Suprapubic skin (tissue), 4 donors: ENCODE data around the gene PRKN. TPM values are rescaled to one million over a fixed set of nuclear protein-coding genes. Genes with fewer than 3 reads are reported as not detected.
"Not testable (repeated sequence)": the region's sequence is repeated elsewhere in the genome, so short reads cannot be mapped to it uniquely, and the experiment has no call there.

Source experiments
- DNase-seq, 2 donors: peaks; one replicate each; pipeline ENCODE4 v3.0.0-alpha.2; 2019; ENCODE audit warnings: low spot score in 2 of 2
- H3K27ac ChIP-seq: fragments of 200-600 bp; sonication (generic); one replicate; pipeline ENCODE4 v1.5.1; 2019
- H3K27me3 ChIP-seq: fragments of 200-600 bp; sonication (generic); one replicate; pipeline ENCODE4 v1.5.1; 2019
- H3K36me3 ChIP-seq: fragments of 200-600 bp; sonication (generic); one replicate; pipeline ENCODE4 v1.5.1; 2019
- H3K4me1 ChIP-seq: fragments of 200-600 bp; sonication (generic); one replicate; pipeline ENCODE4 v1.5.1; 2019
- H3K4me3 ChIP-seq: fragments of 200-600 bp; sonication (generic); one replicate; pipeline ENCODE4 v1.5.1; 2019; ENCODE audit warnings: mild to moderate bottlenecking
- H3K9me3 ChIP-seq: fragments of 200-600 bp; sonication (generic); one replicate; pipeline ENCODE4 v1.5.1; 2019
- EP300 ChIP-seq: sonication (generic); formaldehyde crosslinking; IDR thresholded peaks from one replicate; pipeline ENCODE4 v1.6.1; 2017; ENCODE audit warnings: antibody characterized with exemption
- POLR2A ChIP-seq, 2 donors: fragments of 450-650 bp; IDR thresholded peaks; one replicate each; pipeline ENCODE4 v1.6.1; 2017; ENCODE audit warnings: antibody characterized with exemption in 2 of 2, mild to moderate bottlenecking in 2 of 2, moderate library complexity in 2 of 2
- POLR2AphosphoS5 ChIP-seq, 3 donors: sonication (generic); formaldehyde crosslinking; IDR thresholded peaks; one replicate each; pipeline ENCODE4 v1.6.1; 2017; ENCODE audit warnings: antibody characterized with exemption in 3 of 3
- WGBS: methylation state at CpG from one replicate; pipeline ENCODE4 v1.1.5; 2018; 5-methylcytosine and 5-hydroxymethylcytosine counted together
- total RNA-seq, 4 donors: library from RNA; depleted of rRNA; stranded (reverse); fragments of >200 nt; gene quantifications; one replicate each; pipeline ENCODE4 v1.1.0, GENCODE V29; 2016
- TF ChIP-seq, protein P1 (sequence below), 2 donors: fragments of 200-600 bp in 1 of 2; fragments of 450-650 bp in 1 of 2; sonication (generic) in 1 of 2; IDR thresholded peaks; one replicate each; pipeline ENCODE4 v1.5.1; 2016 to 2019; ENCODE audit warnings: antibody characterized with exemption in 2 of 2, mild to moderate bottlenecking in 1 of 2, moderate library complexity in 1 of 2

Gene PRKN
- total RNA-seq, 4 donors from 2014 or later, result 7.2 to 22.8 (median 14.4) TPM

GRCh38 chr6:162680367-162680766 lies 47.2 kb downstream of the PRKN start:
- Histone ChIP-seq H3K27me3 (no peaks in the 10 kb centered on the region), H3K4me3 (no peak overlapping the region), H3K27ac (no peak overlapping the region), H3K36me3 (no peaks in the 10 kb centered on the region), H3K9me3 (no peaks in the 10 kb centered on the region), H3K4me1 (peaks cover 14% of the 10 kb centered on the region)
- no peak for TF ChIP-seq EP300
- no peak for TF ChIP-seq POLR2A (IDR thresholded peaks at IDR 0.05)
- TF ChIP-seq POLR2AphosphoS5 (IDR thresholded peaks at IDR 0.05), result no peak
- TF ChIP-seq, protein P1, sequence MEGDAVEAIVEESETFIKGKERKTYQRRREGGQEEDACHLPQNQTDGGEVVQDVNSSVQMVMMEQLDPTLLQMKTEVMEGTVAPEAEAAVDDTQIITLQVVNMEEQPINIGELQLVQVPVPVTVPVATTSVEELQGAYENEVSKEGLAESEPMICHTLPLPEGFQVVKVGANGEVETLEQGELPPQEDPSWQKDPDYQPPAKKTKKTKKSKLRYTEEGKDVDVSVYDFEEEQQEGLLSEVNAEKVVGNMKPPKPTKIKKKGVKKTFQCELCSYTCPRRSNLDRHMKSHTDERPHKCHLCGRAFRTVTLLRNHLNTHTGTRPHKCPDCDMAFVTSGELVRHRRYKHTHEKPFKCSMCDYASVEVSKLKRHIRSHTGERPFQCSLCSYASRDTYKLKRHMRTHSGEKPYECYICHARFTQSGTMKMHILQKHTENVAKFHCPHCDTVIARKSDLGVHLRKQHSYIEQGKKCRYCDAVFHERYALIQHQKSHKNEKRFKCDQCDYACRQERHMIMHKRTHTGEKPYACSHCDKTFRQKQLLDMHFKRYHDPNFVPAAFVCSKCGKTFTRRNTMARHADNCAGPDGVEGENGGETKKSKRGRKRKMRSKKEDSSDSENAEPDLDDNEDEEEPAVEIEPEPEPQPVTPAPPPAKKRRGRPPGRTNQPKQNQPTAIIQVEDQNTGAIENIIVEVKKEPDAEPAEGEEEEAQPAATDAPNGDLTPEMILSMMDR (IDR thresholded peaks at IDR 0.05), result no peak
- DNase-seq, result no peak

DNA sequence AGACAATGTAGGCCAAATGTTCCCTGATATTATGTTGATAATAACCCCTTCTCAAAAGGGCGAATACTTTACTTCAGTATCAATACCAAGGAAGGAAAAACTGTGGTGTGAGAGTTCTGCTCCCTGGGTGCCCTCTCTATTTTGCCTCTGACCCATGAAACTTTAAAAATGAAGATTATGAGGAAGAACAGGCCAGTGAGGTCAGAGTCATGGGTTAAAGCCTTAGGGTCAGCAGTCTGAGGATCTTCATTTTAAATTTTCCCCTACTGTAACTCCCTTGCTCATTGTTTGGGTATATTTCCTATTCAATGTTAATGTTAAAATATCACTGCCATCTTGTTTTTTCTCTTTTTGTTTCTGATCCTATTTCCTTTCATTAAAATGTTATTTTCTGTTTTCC lies 47.9 kb downstream of the PRKN start:
- no peaks in the 10 kb centered on the region for H3K9me3 ChIP-seq
- WGBS, result 93% methylated on average over 1 of the region's 1 CpG

GRCh38 chr6:162678896-162679295 lies 48.7 kb downstream of the PRKN start:
- not testable (repeated sequence) for DNase-seq, H3K27me3 ChIP-seq, H3K36me3 ChIP-seq, H3K4me1 ChIP-seq, H3K4me3 ChIP-seq, H3K9me3 ChIP-seq, H3K27ac ChIP-seq
- WGBS, result 86% methylated on average over 7 of the region's 7 CpGs

More for the DNA sequence above, 47.9 kb downstream of the PRKN start:
- no peak overlapping the region for H3K27ac ChIP-seq
- H3K27me3 ChIP-seq, result no peaks in the 10 kb centered on the region
- H3K4me3 ChIP-seq, result no peak overlapping the region
- no peaks in the 10 kb centered on the region for H3K36me3 ChIP-seq
- peaks cover 14% of the 10 kb centered on the region for H3K4me1 ChIP-seq
- no peak for TF ChIP-seq POLR2A (IDR thresholded peaks at IDR 0.05)
- TF ChIP-seq, protein P1 (IDR thresholded peaks at IDR 0.05), result no peak
- no peak for TF ChIP-seq POLR2AphosphoS5 (IDR thresholded peaks at IDR 0.05)
- no peak for TF ChIP-seq EP300
- DNase-seq, result no peak

GRCh38 chr6:162675503-162675902 lies 52.1 kb downstream of the PRKN start:
- H3K4me3 ChIP-seq, result no peak overlapping the region
- DNase-seq, result no peak
- no peaks in the 10 kb centered on the region for H3K9me3 ChIP-seq
- no peaks in the 10 kb centered on the region for H3K27me3 ChIP-seq
- H3K36me3 ChIP-seq, result no peaks in the 10 kb centered on the region
- H3K4me1 ChIP-seq, result peaks cover 5% of the 10 kb centered on the region
- H3K27ac ChIP-seq, result no peak overlapping the region
- no peak for TF ChIP-seq POLR2AphosphoS5 (IDR thresholded peaks at IDR 0.05)
- TF ChIP-seq, protein P1 (IDR thresholded peaks at IDR 0.05), result no peak
- TF ChIP-seq EP300, result no peak
- TF ChIP-seq POLR2A (IDR thresholded peaks at IDR 0.05), result no peak

GRCh38 chr6:162674452-162674851 lies 53.1 kb downstream of the PRKN start:
- TF ChIP-seq, protein P1 (IDR thresholded peaks at IDR 0.05), result no peak
- no peak for TF ChIP-seq EP300
- no peak for TF ChIP-seq POLR2AphosphoS5 (IDR thresholded peaks at IDR 0.05)
- no peak for TF ChIP-seq POLR2A (IDR thresholded peaks at IDR 0.05)
- H3K4me3 ChIP-seq, result no peak overlapping the region
- no peaks in the 10 kb centered on the region for H3K27me3 ChIP-seq
- 66% methylated on average over 3 of the region's 3 CpGs for WGBS
- no peak overlapping the region for H3K27ac ChIP-seq
- no peaks in the 10 kb centered on the region for H3K36me3 ChIP-seq
- peaks cover 5% of the 10 kb centered on the region for H3K4me1 ChIP-seq
- no peaks in the 10 kb centered on the region for H3K9me3 ChIP-seq
- DNase-seq, result no peak

DNA sequence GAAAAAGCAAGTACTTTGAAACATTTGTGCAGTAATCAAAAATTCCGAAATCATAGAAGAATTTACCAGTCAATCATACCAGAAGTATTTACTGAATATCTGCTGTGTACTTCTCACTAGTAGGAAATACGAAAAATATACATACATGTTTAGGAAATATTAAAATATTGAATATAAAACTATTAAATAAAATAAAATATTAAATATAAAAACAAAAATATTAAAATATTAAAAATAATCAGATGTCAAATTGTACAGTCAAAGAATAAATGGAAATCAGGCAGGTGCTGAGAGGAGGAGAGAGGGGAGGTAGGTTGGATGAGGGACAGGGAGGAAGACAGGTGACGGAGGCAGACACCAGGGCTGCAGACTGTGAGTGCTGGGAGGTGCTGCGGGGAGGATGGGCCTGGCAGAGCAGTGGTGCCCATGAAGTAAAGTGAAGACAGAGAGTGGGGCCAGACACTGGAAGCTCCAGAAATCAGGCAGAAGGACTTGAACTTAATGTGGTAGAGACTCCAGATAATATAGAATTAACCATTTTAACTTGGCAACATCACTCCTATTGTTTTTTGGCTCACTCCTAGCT lies 55.9 kb downstream of the PRKN start:
- DNase-seq, result no peak
- no peaks in the 10 kb centered on the region for H3K27me3 ChIP-seq
- peaks cover 5% of the 10 kb centered on the region for H3K4me1 ChIP-seq
- 96% methylated on average over 4 of the region's 4 CpGs for WGBS
- no peaks in the 10 kb centered on the region for H3K36me3 ChIP-seq
- H3K4me3 ChIP-seq, result no peak overlapping the region
- no peaks in the 10 kb centered on the region for H3K9me3 ChIP-seq
- H3K27ac ChIP-seq, result no peak overlapping the region
- TF ChIP-seq POLR2A (IDR thresholded peaks at IDR 0.05) (no peak), POLR2AphosphoS5 (IDR thresholded peaks at IDR 0.05) (no peak), EP300 (no peak)
- TF ChIP-seq, protein P1 (IDR thresholded peaks at IDR 0.05), result no peak
